ENCODE results near the gene CCDC74B.
"Not testable (repeated sequence)": the region's sequence is repeated elsewhere in the genome, so short reads cannot be mapped to it uniquely, and the experiment has no call there.

- not testable (repeated sequence) for TF ChIP-seq POLR2AphosphoS5 (IDR thresholded peaks at IDR 0.05; ENCODE audit: low read depth, low read length); TAF1 (IDR thresholded peaks at IDR 0.05; ENCODE audit: low read depth, low read length); POLR2A (IDR thresholded peaks at IDR 0.05; ENCODE audit: low read depth, low read length); SPI1 (IDR thresholded peaks at IDR 0.05; ENCODE audit: low read depth, low read length); POU2F2 (IDR thresholded peaks at IDR 0.05; ENCODE audit: low read depth, low read length); PAX5 (IDR thresholded peaks at IDR 0.05; ENCODE audit: insufficient read depth, low read length, severe bottlenecking)
Measured at GRCh38 chr2:130102597-130103363, 42.1 kb downstream of the CCDC74B start.

Measured in GM12891 (cell line).